Ovary (tissue), 9 donors: ENCODE results near the gene AMBRA1. TPM values are rescaled to one million over a fixed set of nuclear protein-coding genes. Genes with fewer than 3 reads are reported as not detected.

Experiments
- DNase-seq, 5 donors: peaks; one replicate each; pipeline ENCODE4 v3.0.0-alpha.2; 2019 to 2020
- H3K27ac ChIP-seq, 2 donors: fragments of 200-600 bp; one replicate each; pipeline versions ENCODE4 v1.5.1 to v1.8.0; 2019 to 2022
- H3K27me3 ChIP-seq: fragments of 200-600 bp; one replicate; pipeline ENCODE4 v1.8.0; 2022
- H3K36me3 ChIP-seq: fragments of 200-600 bp; sonication (generic); one replicate; pipeline ENCODE4 v1.5.1; 2019
- H3K4me1 ChIP-seq: one replicate; pipeline ENCODE4 v1.8.1; 2013; ENCODE audit warnings: mild to moderate bottlenecking, moderate library complexity; ENCODE audit not compliant: insufficient read depth
- H3K4me3 ChIP-seq: fragments of 200-600 bp; sonication (generic); one replicate; pipeline ENCODE4 v1.5.1; 2017
- H3K9me3 ChIP-seq, 2 donors: fragments of 200-600 bp in 1 of 2; sonication (generic) in 1 of 2; one replicate each; pipeline versions ENCODE4 v1.5.1 to v1.8.1; 2013 to 2019; ENCODE audit warnings: mild to moderate bottlenecking in 1 of 2, moderate library complexity in 1 of 2
- EP300 ChIP-seq: sonication (generic); formaldehyde crosslinking; IDR thresholded peaks from one replicate; pipeline ENCODE4 v1.6.1; 2017; ENCODE audit warnings: antibody characterized with exemption
- POLR2A ChIP-seq: fragments of 450-650 bp; IDR thresholded peaks from one replicate; pipeline ENCODE4 v1.6.1; 2017; ENCODE audit warnings: antibody characterized with exemption, mild to moderate bottlenecking, moderate library complexity
- WGBS, 3 donors: extraction: QIAGEN DNeasy Blood & Tissue Kit in 1 of 3; methylation state at CpG; one replicate each; pipeline versions ENCODE4 v1.1.5 to v1.1.7; 2013 to 2017; 5-methylcytosine and 5-hydroxymethylcytosine counted together
- intact Hi-C, 4 donors: fragments of 100-400 bp; cut with DNase I; formaldehyde crosslinking; loops; one replicate each; pipeline versions ENCODE4 v1.11.0 to v1.15.1; 2022 to 2023
- polyA plus RNA-seq, 2 donors: library from polyadenylated mRNA; stranded (reverse); fragments of 200-250 nt in 1 of 2; fragments of 350-450 nt in 1 of 2; fragmentation: Illumina TruSeq in 1 of 2; extraction: RNeasy Lipid Tissue Mini Kit (QIAGEN cat#74804) in 1 of 2; gene quantifications; one replicate each; pipeline ENCODE4 v1.2.3, GENCODE V29; 2013 to 2014
- total RNA-seq, 7 donors: library from RNA; depleted of rRNA in 2 of 7; stranded (reverse); fragments of >200 nt in 2 of 7; fragmentation: NEBNext Ultra II Directional in 3 of 7; extraction: Animal tissue kit (Norgen Biotek cat#: 25700) in 3 of 7; gene quantifications; one replicate each; pipeline versions ENCODE4 v1.1.0 to v1.2.4, GENCODE V29; 2016 to 2023
- TF ChIP-seq, protein P1 (sequence below), 3 donors: fragments of 450-650 bp in 2 of 3; fragments of 200-600 bp in 1 of 3; IDR thresholded peaks; one replicate each; pipeline versions ENCODE4 v1.5.1 to v1.8.0; 2016 to 2022; ENCODE audit warnings: antibody characterized with exemption in 3 of 3, mild to moderate bottlenecking in 1 of 3
- donor health status: DM: no; HTN: no; CAD: no; lungs with moderate emphysema.
- donor health status: DM: no; HTN: no; CAD: no.
- donor health status: Bipolar disorder and iron deficiency.
- donor health status: DM: yes; HTN: yes; CAD: no.
- donor health status: DM: no; HTN: no; CAD: no.
- donor health status: DM: yes; HTN: yes; CAD: no.

AMBRA1 gene
- total and polyA plus RNA-seq, 9 donors = 18.7 to 38.1 (median 30.1) TPM

DNA sequence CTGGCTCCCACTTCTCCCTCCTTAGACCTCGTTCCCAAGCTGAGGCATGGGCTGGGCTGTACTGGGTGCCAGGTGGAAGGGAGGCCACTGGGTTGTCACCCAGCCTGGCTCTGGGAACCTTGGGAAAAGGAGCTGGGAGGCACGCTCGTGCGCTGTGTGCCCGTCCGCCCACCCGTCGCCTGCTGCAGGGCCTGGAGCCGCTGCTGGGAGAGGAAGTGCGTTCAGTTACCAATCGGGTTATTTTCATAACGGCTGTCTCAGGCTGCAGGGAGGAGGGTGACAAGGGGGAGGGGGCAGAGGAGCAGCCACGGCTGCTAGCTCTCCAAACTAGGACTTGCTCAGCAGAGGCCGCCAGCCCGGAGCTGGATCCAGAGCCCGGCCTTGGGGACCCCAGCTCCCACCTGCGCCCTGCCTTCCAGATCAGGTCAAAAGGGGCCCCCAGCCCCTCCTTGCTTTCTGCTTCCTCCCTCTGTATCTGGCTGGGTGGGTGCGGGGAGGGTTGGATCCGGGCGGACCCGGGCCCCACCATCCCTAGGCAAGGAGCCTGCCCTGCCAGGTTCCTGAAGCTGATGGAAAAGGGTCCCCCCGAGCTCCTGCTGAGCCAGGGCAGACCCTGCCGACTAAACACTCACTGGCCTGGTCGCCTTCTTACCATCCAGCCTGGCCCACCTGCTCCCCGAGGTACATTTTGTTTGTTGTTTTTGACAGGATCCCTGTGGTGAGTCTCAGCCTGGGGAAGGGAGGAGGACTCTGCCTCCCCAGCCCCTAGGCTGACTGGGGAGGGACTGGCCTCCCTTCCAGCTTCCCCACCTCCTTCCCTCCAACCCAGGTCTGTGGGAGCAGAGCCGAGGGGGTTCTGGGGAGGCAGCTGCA lies 232.3 kb downstream of the AMBRA1 start:
- H3K36me3 ChIP-seq = no peaks in the 10 kb centered on the region
- no peaks in the 10 kb centered on the region for H3K9me3 ChIP-seq
- H3K4me1 ChIP-seq = peaks cover 7% of the 10 kb centered on the region
- H3K27ac ChIP-seq = peak overlapping the region in 1 of 2 donors; percentile 8
- TF ChIP-seq POLR2A = no peak
- TF ChIP-seq EP300 = no peak
- TF ChIP-seq, protein P1, sequence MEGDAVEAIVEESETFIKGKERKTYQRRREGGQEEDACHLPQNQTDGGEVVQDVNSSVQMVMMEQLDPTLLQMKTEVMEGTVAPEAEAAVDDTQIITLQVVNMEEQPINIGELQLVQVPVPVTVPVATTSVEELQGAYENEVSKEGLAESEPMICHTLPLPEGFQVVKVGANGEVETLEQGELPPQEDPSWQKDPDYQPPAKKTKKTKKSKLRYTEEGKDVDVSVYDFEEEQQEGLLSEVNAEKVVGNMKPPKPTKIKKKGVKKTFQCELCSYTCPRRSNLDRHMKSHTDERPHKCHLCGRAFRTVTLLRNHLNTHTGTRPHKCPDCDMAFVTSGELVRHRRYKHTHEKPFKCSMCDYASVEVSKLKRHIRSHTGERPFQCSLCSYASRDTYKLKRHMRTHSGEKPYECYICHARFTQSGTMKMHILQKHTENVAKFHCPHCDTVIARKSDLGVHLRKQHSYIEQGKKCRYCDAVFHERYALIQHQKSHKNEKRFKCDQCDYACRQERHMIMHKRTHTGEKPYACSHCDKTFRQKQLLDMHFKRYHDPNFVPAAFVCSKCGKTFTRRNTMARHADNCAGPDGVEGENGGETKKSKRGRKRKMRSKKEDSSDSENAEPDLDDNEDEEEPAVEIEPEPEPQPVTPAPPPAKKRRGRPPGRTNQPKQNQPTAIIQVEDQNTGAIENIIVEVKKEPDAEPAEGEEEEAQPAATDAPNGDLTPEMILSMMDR (IDR thresholded peaks at IDR 0.05) = no peak
- no peak overlapping the region for H3K4me3 ChIP-seq
- WGBS, 3 donors = 10 to 20% (median 11%) methylated on average over 26 of the region's 26 CpGs
- H3K27me3 ChIP-seq = no peaks in the 10 kb centered on the region
- intact Hi-C loops = no loop called here
- DNase-seq = peak in 1 of 5 donors; percentile 46

DNA sequence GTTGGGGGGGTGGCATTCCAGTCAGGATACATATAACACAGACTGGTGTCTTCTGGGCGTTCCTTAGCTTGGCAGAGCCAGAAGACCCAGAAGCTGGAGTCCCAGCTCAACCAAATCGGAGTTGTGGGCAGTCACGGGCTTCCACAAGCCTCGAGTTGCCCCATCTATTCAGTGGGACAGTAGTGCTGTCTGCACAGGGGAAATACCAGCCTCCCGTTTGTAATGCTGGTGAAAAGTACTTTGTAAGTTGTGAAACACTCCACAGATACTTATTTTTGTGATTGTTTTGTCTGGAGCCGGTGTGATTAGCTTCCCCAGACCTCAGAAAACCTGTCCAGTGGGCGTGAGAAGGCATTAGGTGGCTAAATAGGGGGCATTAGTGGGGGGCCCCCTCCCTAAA lies 232.9 kb downstream of the AMBRA1 start:
- H3K27ac ChIP-seq = peak overlapping the region in 1 of 2 donors; percentile 8
- WGBS, 3 donors = 40 to 56% (median 53%) methylated on average over 7 of the region's 7 CpGs
- TF ChIP-seq, protein P1 (IDR thresholded peaks at IDR 0.05) = no peak
- no peak for TF ChIP-seq EP300
- no peaks in the 10 kb centered on the region for H3K9me3 ChIP-seq
- no peaks in the 10 kb centered on the region for H3K27me3 ChIP-seq
- intact Hi-C loops = no loop called here
- no peaks in the 10 kb centered on the region for H3K36me3 ChIP-seq
- no peak overlapping the region for H3K4me3 ChIP-seq
- peak in 1 of 5 donors; percentile 20 for DNase-seq
- peaks cover 7% of the 10 kb centered on the region for H3K4me1 ChIP-seq

DNA sequence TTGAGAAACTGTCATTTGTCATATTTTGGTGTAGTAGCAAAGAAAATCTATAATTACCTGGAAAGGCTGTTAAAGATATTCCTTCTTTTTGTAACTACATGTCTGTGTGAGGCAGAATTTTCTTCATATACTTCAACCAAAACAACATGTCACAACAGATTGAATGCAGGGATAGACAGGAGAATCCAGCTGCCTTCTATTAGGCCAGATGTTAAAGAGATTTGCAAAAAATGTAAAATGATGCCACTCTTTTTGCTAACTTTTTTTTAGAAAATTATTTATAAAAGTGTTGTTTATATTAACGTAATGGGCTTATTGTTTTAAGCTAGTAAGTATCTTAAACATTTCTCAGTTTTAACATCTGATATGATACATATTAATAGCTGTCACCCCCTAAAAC lies 233.9 kb downstream of the AMBRA1 start:
- no peak overlapping the region for H3K27ac ChIP-seq
- H3K27me3 ChIP-seq = no peaks in the 10 kb centered on the region
- DNase-seq = no peak
- H3K4me1 ChIP-seq = peaks cover 7% of the 10 kb centered on the region
- TF ChIP-seq, protein P1 (IDR thresholded peaks at IDR 0.05) = no peak
- no peak overlapping the region for H3K4me3 ChIP-seq
- intact Hi-C loops = no loop called here
- no peaks in the 10 kb centered on the region for H3K9me3 ChIP-seq
- WGBS, 3 donors = 47 to 69% (median 62%) methylated on average over 1 of the region's 1 CpG
- H3K36me3 ChIP-seq = no peaks in the 10 kb centered on the region

DNA sequence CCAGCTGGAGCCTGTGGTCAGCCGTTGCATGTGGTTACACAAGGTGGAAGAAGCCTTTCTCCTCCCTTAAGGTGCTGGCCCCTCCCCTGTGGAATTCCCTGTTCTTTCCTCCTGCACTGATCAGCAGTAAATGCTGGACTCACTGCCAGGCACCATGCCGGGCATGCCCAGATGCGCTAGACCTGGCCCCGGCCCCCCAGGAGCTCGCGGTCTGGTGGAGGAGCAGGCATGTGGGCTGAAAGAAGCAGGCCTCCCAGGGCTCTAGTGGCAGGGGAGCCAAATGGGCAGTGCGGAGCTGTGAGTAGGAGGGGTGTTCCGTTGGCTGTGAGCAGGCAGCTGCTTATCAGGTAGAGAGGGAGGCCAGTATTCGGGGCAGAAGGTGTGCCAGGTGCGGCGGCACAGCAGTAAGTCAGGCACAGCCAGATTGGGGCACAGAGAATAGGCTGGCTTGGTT lies 236.3 kb downstream of the AMBRA1 start:
- H3K4me3 ChIP-seq = no peak overlapping the region
- H3K4me1 ChIP-seq = peaks cover 13% of the 10 kb centered on the region
- DNase-seq = no peak
- H3K36me3 ChIP-seq = no peaks in the 10 kb centered on the region
- TF ChIP-seq, protein P1 (IDR thresholded peaks at IDR 0.05) = no peak
- no peak overlapping the region for H3K27ac ChIP-seq
- intact Hi-C loops = no loop called here
- no peaks in the 10 kb centered on the region for H3K27me3 ChIP-seq
- WGBS, 3 donors = 83 to 89% (median 86%) methylated on average over 11 of the region's 11 CpGs
- no peaks in the 10 kb centered on the region for H3K9me3 ChIP-seq
